K562 (cell line): ENCODE results near the gene SPAG9. TPM values are rescaled to one million over a fixed set of nuclear protein-coding genes. Genes with fewer than 3 reads are reported as not detected.

Experiments used
- ETV5 ChIP-seq: sonication (generic); formaldehyde crosslinking; IDR thresholded peaks from 2 replicates; pipeline ENCODE4 v1.4.0; 2020; ENCODE audit warnings: low read depth, mild to moderate bottlenecking, missing genetic modification reagents
- FOXP4 ChIP-seq: sonication (generic); formaldehyde crosslinking; IDR thresholded peaks from 2 replicates; pipeline ENCODE4 v1.8.0; 2022; ENCODE audit warnings: mild to moderate bottlenecking, missing genetic modification reagents, borderline replicate concordance
- JUN ChIP-seq, 2 experiments: sonication (generic) in 1 of 2; formaldehyde crosslinking in 1 of 2; IDR thresholded peaks; 2 replicates each; pipeline versions ENCODE4 v1.6.1 to v1.8.0; 2012 to 2022; ENCODE audit warnings: borderline replicate concordance in 2 of 2, mild to moderate bottlenecking in 2 of 2, improper control_type of control experiment in 1 of 2, low read depth in 1 of 2, low read length in 1 of 2, missing genetic modification reagents in 1 of 2
- L3MBTL2 ChIP-seq: fragments of 450-650 bp; IDR thresholded peaks from 2 replicates; pipeline ENCODE4 v1.6.1; 2016; ENCODE audit warnings: mild to moderate bottlenecking, moderate library complexity
- MGA ChIP-seq: fragments of 450-650 bp; IDR thresholded peaks from 2 replicates; pipeline ENCODE4 v1.6.1; 2016; ENCODE audit warnings: mild to moderate bottlenecking, moderate library complexity
- PTTG1 ChIP-seq: fragments of 450-650 bp; IDR thresholded peaks from 2 replicates; pipeline ENCODE4 v1.6.1; 2016; ENCODE audit warnings: low read depth, mild to moderate bottlenecking, missing genetic modification characterization, missing compliant biosample characterization
- RBM22 ChIP-seq: fragments of 200-400 bp; formaldehyde crosslinking; IDR thresholded peaks from 2 replicates; pipeline ENCODE4 v1.6.1; 2018; ENCODE audit warnings: low read length, low read depth; ENCODE audit not compliant: poor library complexity, severe bottlenecking
- SRSF9 ChIP-seq: fragments of 200-400 bp; formaldehyde crosslinking; IDR thresholded peaks from 2 replicates; pipeline ENCODE4 v1.6.1; 2017; ENCODE audit warnings: low read depth, low read length, borderline replicate concordance
- polyA plus RNA-seq, 8 experiments: library from polyadenylated mRNA; depleted of rRNA in 4 of 8; stranded (reverse) in 5 of 8; unstranded in 3 of 8; fragments of >200 nt; fragmentation: Nextera tagmentation in 2 of 8; fragmentation: Illumina TruSeq in 1 of 8; extraction: Ambion mirVana in 2 of 8; extraction: Trizol in 1 of 8; gene quantifications; 2 replicates each; pipeline versions ENCODE4 v1.2.1 to v1.2.3, GENCODE V29; 2011 to 2014; ENCODE audit warnings: inconsistent platforms in 1 of 8, missing spikeins in 1 of 8
- total RNA-seq, 7 experiments: library from RNA; depleted of rRNA in 6 of 7; stranded (reverse); fragments of >200 nt in 6 of 7; fragmentation: Illumina TruSeq in 2 of 7; extraction: Trizol in 2 of 7; gene quantifications; 2 replicates each; pipeline versions ENCODE4 v1.2.1 to v1.2.3, GENCODE V29; 2011 to 2021; ENCODE audit warnings: low replicate concordance in 1 of 7
- TF ChIP-seq, protein P1 (sequence below): sonication (generic); formaldehyde crosslinking; IDR thresholded peaks from 2 replicates; pipeline ENCODE4 v1.8.0; 2022; ENCODE audit warnings: mild to moderate bottlenecking, missing genetic modification reagents

Gene SPAG9
- total and polyA plus RNA-seq, 9 of the 15 experiments (the other 6 are each of a cell fraction or from before 2014, with no cell fraction given), result 12.2 to 99.2 (median 58.2) TPM

GRCh38 chr17:51059781-51060180, 60.9 kb downstream of the SPAG9 start (continued):
- TF ChIP-seq MGA (no peak), SRSF9 (no peak), JUN (IDR thresholded peaks at IDR 0.05; ENCODE audit: borderline replicate concordance, low read depth, low read length) (no peak), JUN (CRISPR knock-in tag; IDR thresholded peaks at IDR 0.05; ENCODE audit: borderline replicate concordance) (no peak), PTTG1 (tag) (no peak), L3MBTL2 (no peak), RBM22 (no peak), FOXP4 (CRISPR knock-in tag) (no peak), ETV5 (CRISPR knock-in tag) (no peak)
- TF ChIP-seq, protein P1, sequence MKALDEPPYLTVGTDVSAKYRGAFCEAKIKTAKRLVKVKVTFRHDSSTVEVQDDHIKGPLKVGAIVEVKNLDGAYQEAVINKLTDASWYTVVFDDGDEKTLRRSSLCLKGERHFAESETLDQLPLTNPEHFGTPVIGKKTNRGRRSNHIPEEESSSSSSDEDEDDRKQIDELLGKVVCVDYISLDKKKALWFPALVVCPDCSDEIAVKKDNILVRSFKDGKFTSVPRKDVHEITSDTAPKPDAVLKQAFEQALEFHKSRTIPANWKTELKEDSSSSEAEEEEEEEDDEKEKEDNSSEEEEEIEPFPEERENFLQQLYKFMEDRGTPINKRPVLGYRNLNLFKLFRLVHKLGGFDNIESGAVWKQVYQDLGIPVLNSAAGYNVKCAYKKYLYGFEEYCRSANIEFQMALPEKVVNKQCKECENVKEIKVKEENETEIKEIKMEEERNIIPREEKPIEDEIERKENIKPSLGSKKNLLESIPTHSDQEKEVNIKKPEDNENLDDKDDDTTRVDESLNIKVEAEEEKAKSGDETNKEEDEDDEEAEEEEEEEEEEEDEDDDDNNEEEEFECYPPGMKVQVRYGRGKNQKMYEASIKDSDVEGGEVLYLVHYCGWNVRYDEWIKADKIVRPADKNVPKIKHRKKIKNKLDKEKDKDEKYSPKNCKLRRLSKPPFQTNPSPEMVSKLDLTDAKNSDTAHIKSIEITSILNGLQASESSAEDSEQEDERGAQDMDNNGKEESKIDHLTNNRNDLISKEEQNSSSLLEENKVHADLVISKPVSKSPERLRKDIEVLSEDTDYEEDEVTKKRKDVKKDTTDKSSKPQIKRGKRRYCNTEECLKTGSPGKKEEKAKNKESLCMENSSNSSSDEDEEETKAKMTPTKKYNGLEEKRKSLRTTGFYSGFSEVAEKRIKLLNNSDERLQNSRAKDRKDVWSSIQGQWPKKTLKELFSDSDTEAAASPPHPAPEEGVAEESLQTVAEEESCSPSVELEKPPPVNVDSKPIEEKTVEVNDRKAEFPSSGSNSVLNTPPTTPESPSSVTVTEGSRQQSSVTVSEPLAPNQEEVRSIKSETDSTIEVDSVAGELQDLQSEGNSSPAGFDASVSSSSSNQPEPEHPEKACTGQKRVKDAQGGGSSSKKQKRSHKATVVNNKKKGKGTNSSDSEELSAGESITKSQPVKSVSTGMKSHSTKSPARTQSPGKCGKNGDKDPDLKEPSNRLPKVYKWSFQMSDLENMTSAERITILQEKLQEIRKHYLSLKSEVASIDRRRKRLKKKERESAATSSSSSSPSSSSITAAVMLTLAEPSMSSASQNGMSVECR (CRISPR knock-in tag), result no peak
